ENCODE data around the gene MACROD2.

The MACROD2 gene

DNA sequence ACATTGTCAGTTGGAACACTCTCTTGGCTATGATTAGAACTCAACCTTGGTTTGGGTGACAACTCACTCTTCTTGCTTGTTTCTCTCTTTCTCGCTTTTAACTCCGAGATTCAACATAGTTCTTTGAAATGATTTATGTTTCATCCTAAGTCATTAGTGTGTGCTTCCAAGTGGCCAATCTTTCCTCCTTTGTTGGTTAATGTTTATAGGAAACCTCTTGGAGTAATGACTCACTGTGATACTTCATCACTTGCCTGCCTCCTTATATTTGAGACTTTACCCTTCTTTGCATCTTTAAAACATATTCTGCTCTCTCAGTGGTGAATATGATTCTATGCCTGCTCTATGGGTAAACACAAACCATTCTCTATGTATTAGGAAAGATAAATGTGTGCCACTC, 621.8 kb downstream of the MACROD2 start:
- DNase-seq (ENCODE audit: insufficient read length, low spot score) (no peak), FAIRE-seq (no peak)

DNA sequence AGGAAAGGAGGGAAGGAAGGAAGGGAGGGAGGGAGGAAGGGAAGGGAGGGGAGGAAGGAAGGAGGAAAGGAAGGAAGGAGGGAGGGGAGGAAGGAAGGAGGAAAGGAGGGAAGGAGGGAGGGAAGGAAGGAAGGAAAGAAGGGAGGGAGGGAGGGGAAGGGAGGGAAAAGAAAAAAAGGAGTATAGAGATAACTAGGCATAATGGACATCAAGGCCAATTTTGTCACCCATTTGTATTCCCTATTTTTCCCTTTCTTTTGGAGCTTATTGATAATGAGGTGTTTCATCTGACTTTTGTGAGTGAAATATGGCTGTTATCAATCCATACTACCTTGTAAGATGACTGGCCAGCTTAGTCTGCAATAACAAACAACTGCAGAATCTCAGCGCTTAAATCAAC, 624.1 kb downstream of the MACROD2 start:
- DNase-seq (ENCODE audit: insufficient read length, low spot score) (no peak), FAIRE-seq (no peak)

DNA sequence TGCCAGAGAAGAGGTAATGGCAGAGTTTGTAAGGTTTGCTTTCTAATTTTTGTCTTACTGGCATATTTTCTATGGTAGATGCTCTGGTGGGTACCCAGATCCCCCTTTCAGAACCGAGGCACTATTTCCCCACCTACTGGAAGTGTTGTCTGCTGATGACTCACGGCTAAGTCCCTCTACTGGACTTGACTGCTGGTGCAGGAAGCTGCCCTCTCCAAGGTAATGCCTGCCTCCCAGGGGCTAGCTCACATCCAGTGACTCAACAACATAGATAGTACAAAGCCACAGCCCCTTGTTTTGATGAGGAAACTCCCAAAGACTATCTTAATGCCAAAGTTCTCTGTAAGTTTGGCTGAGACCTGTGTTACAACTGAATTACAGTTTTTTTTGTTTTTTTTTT, 627.5 kb downstream of the MACROD2 start:
- DNase-seq (ENCODE audit: insufficient read length, low spot score) (no peak), FAIRE-seq (no peak)

DNA sequence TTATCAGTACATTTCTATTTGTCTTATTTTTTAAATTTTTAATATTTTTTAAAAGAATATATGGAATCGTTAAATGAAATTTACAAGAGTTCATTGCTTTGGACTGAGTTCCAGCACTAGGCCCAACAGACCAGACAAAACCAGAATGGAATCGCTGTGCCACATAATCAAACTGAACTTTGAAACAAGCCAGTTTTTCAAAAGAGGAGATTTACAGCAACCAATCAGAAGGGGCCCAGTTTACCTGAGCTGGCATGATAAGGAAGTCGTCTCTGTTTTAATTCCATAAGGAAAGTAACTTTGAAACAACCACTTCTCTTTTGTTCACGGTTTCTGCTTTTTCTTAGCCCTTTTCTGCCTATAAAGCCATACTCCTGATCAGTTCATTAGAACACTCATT, 635.7 kb downstream of the MACROD2 start:
- DNase-seq (ENCODE audit: insufficient read length, low spot score) (no peak), FAIRE-seq (no peak)

DNA sequence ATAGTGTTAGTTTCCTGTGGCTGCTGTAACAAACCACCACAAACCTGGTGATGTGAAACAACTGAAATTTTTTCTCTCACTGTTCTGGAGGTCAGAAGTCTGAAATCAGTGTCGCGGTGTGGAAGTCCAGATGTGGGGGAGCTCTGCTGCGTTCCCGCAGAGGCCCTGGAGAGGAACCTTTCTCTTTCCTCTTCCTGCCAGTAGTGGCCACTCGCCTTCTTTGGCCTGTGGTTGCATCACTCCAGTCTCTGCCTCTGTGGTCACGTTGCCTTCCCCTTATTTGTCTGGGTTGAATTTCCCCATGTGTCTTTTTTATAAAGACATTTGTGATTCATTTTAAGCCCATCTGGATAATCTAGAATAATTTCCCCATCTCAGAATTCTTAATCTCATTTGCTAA, 637.6 kb downstream of the MACROD2 start:
- DNase-seq (ENCODE audit: insufficient read length, low spot score): no peak
- no peak for FAIRE-seq

DNA sequence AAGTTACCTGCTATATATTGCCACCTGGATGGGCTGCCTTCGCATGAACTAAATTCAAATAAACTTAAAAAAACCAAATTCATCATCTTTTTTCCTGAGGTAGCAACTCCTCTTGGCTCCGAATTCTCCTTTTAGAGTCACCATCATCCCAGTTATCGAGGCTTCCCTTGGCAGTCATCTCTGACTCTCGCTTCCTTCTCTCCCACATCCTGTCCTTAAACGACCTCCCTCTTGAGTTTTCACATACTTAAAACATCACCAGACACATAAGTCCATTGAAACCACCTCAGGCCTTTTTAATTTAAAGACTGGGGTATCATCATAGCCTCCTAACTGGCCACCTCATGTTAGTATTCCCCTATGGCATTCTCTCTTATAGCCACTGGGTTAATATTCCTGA, 638.2 kb downstream of the MACROD2 start:
- no peak for DNase-seq (ENCODE audit: insufficient read length, low spot score)
- no peak for FAIRE-seq

DNA sequence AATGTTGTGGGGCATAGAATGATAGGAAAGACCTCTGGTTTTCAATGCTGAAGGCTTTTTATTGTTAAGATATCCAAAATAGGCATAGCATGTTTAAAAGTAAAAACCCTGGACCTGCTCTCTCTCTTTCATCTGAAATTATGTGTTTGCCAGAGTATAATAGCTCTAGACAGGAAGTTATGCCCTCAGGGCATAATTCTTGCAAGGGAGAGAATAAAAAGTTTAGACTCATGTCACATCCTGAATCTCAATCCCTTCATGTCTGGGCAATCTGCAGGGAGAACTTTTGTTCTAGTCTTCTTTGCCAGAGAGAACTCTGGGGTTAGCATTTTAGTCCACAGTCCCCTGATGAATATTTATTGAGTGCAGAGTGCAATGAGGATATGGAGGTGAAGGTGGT, 639.3 kb downstream of the MACROD2 start:
- DNase-seq (ENCODE audit: insufficient read length, low spot score) (no peak), FAIRE-seq (no peak)

DNA sequence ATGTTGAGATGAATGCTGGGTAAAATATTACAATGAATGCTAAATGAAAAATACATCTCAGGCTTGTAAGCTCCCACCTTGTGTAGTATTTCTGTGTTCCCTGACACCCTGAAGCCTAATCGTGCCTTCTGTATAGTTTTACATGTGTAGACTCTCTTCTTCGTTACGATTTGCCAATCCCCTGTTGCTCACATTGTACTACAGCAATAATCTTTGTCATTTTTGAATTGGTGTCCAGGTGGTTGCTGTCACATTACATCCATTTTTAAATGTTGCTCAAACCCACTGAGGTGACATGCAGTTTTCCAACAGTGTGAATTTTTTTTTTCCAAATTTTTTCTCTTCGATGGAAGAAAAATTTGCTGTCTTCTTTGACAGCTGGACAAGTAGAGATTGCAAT, 642.1 kb downstream of the MACROD2 start:
- FAIRE-seq (no peak), DNase-seq (ENCODE audit: insufficient read length, low spot score) (no peak)

DNA sequence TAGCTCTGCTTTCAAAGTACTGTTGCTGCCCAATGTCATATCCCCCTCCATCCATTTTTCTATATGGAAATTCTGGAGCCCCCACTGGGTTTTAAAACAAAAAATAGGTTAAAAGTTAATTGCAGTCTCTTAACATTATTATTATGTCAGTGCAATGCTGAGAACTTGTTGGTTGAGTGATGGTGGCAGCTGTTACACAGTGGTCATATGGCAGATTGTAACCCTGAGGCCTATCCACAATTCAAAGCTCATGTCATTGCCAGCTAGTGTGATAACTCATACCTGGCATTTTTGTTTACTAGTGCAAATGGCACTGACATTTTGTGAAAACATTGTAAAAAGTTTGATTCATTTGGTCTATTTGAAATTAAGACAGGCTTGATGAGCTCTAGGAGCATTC, 647.8 kb downstream of the MACROD2 start:
- DNase-seq (ENCODE audit: insufficient read length, low spot score) (no peak), FAIRE-seq (no peak)

DNA sequence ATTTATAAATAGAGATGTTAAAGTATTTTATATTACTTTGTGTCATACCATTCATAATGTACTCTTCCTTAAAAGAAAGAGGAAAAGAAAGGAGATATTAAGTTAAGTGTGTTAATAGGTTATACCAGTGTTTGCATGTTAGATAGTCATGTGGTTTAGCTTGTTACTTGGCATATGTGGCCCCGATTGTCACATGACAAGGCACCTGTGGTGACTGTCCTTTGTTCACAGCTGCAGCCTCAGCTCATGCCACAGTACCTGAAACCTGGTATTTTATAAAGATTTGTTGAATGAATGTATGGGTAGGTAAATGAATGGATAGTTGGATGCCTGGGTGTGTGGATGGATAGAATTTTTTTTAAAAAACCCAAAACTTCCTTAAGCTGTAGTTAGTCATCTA, 648.2 kb downstream of the MACROD2 start:
- FAIRE-seq (no peak), DNase-seq (ENCODE audit: insufficient read length, low spot score) (no peak)

DNA sequence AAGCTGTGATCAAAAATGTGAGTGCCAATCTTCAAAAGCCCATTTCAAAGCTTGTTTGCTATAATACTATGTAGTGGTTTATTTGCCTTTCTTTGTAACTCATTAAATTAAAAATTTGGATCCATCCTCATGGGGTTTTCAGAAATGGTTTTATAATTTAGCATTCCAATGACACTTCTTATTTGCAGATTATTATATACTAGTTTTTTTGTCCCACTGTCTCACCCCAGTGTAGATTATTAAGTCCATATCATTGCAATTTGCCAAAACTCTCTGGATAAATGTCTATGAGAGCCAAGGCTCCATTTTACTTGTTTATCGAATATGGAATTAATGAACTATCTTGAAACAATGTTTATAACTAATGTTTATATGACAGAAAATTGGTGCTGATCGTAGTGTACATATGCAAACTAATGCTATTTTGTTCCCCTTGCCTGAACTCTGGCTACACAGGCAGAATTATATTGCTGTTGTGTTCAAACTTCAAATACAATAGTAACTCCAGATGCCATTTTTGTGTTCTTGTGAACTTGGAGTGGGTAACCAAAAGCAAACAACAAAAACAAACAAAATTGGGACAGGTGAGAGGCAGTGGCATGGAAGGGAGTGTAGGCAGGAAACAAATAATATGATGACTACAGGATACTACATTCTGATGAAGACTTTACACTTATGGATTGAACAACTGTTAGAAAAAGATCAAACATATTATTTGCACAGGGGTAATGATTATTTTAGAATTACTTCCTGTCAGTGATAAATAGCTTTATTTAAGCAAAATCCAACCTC, 649.2 kb downstream of the MACROD2 start:
- DNase-seq (ENCODE audit: insufficient read length, low spot score) (no peak), FAIRE-seq (no peak)

DNA sequence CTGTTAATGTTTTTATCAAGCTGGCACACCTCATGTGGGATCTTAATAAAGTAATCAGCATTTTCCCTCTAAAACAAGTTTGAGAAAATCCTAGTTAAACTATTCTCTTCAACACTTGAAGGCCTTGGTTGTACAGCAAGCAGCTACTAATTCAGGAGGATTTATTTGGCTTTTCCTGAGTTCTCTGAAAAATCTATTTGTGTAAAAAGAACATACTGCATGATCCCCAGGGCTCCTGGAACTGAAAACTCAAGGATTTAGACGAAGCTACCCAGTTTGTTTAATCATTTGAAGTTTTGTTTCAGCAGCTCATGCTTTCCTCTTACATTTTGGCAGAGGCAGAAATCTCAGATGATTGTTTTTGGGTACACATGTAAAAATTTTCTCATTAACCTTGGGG, 651.7 kb downstream of the MACROD2 start:
- no peak for FAIRE-seq

DNA sequence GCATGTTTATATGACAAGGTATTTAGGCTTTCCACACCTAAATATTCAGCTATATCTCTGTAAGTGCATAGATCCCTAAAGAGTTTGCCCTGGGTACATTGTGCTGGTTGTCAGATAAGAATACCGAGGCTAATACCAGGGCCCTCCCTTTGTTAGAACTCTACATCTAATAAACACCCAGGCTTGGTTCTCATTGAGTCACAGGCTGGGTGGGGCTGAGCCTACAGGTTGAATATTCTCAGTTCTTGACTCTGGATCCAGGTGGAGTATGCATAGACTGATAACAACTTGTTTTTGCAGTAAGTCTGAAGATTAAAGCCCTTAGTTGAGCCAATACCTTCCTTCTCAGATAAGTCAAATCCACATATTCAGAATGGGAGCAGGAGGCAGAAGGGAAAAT, 654.3 kb downstream of the MACROD2 start:
- no peak for DNase-seq (ENCODE audit: insufficient read length, low spot score)
- FAIRE-seq: no peak

More for the DNA sequence above, 651.7 kb downstream of the MACROD2 start:
- DNase-seq (ENCODE audit: insufficient read length, low spot score): no peak

DNA sequence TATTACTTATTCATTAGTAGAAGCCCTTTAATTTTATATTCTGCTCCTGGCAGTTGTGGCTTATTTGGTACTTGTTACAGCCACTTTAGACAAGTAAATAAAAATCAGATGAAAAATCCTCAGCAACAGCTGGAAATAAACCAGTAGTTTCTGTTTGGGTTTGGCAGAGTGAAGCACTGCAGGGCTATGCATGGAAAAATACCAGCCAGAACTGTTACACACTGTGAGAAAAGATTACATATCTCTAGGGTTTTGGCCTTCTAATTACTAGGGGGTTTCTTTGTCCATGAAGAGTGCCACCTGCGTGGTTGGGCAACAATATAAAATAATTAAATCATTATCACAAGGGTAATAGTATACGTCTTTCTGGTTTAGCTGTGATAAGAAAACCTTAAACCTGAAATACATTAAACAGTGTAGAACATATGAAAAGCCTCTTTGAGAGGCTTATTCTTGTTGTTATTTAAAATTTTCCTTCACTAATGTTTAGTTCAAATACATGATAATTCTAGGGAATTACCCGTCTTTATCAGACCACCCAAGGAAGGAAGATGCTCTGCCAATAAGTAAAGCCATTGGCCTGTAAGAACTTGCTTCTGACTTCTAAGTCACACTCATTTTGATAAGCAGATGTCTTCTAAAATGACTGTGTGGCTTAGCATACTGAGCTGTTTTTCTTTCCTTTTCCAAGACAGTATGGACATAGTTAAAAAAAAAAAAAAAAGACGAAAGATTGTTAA, 662.1 kb downstream of the MACROD2 start:
- FAIRE-seq (no peak), DNase-seq (ENCODE audit: insufficient read length, low spot score) (no peak)

DNA sequence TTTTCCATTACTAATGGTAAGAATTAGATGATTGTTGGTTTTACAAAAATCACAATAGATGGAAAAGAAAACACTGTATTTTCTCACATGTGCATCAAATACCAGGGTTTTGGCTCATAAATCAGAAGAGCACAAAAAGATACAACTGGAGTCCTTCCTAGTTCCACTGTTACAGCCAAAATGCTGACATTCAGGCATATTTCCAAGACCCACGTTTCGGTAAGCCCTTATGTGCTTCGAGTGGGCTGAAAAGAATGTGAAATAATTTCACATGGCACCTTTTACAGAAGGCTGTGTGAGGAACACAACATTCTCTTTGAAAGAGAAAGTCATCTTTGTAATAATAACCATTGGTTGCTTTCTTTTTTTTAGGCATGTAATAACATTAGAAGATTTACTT, 668.8 kb downstream of the MACROD2 start:
- FAIRE-seq (no peak), DNase-seq (ENCODE audit: insufficient read length, low spot score) (no peak)

DNA sequence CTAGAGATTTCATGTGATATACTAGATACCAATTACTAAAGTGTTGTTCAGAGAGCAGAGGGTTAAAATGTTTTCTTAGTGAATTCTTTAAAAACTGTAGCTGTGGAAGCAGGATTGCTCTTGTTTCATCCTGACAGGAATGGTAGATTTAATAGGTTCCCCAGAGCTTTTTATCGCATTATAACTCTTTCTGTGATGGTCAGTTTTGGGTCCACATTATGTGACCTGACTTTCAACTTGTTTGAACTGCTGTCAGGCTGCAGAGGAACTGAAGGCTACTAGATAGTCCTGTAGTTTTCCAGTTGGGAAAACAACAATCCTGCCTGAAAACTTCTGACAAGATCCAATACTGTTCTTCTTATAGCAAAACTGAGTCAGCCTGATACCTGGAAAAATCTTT, 671.4 kb downstream of the MACROD2 start:
- FAIRE-seq: no peak
- no peak for DNase-seq (ENCODE audit: insufficient read length, low spot score)

DNA sequence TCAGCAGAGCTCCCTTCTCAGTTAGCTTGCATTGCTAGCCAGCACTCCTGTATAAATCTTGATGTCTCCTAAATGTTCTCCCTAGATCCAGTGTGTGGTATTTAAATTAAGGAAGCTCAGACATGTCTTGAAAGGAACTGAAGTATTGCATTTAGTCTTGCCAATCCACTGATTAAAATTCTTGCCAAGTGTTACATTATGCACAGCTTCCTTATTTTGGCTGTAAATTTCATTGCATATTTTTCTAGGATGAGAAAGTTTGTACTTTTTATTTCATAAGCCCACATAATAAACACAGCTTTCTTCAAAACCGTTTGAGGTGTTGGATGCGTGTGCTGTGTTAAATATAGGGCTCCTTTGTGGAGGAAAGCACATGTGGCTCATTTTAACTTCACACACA, 671.9 kb downstream of the MACROD2 start:
- FAIRE-seq: no peak
- DNase-seq (ENCODE audit: insufficient read length, low spot score): no peak

DNA sequence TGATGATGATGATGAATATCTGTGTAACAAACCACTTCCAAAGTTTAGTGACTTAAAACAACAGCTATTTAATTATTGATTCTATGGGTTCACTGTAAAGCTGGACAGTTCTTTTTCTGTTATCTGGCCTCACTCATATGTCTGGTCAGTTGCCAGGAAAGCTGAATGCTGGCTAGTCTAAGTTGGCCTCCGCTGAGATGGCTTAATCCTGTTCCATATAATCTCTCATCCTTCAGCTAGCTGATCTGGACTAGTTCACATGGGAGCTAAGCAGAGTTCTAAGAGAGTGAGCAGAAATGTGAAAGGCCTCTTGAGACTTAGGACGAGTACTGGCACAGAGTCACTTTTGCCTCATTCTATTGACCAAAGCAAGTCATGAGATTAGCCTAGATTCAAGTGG, 676.8 kb downstream of the MACROD2 start:
- DNase-seq (ENCODE audit: insufficient read length, low spot score) (no peak), FAIRE-seq (no peak)

DNA sequence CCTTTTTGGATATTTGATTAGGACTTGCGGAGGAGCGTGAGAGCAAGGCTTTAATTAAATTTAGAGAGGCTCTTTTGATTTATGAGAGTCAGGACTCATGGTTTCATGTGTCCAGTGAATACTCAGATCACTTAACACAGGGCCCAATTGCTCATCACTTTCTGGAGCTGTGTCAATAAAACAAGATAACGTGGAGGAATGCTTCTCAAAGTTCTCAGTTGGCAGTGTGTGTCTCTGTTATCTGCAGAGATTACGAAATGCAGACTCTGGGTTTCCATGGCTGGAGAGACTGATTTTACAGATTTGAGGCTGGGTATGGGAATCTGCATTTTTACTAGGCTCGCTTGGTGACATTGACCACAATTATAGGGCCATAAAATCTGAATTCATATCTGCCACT, 677.8 kb downstream of the MACROD2 start:
- DNase-seq (ENCODE audit: insufficient read length, low spot score): no peak

DNA sequence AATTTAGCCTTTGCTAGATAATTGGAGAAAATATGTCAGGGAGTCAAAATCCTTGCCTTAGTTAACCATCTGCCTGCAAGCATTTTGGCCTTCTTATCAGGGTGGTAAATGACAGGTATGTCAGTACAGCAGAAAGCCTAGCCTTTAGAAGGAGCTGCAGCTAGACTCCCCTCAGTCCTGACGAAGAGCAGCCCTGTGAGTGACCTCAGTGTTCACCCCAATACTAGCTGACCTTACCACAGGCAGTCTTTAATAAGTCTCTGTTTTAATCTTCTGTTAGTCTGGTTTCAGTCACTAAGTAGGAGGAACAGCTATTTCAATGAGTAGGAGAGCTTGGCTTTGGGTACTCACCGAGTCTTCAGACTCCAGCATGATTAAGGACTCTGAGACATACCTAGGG, 682.1 kb downstream of the MACROD2 start:
- FAIRE-seq: no peak
- DNase-seq (ENCODE audit: insufficient read length, low spot score): no peak

More for the DNA sequence above, 677.8 kb downstream of the MACROD2 start:
- no peak for FAIRE-seq

DNA sequence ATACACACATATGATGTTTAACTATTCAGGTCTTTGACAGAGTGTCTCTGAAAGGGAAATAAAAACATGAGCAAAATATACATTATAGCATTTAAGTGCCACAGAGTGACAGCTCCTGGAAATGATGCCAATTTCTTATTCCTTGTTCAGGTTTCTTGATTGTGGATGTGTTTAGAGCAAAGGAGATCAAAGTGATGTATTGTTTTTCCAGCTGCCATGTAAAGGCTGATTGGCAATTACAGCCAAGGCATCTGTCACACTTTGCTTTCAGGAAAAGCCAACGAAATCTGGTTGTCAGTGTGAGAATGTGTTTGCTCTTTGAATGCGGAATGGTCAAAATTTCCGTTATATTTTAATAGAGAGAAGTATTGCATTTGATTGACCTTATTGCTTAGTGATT, 689.9 kb downstream of the MACROD2 start:
- FAIRE-seq (no peak), DNase-seq (ENCODE audit: insufficient read length, low spot score) (no peak)

DNA sequence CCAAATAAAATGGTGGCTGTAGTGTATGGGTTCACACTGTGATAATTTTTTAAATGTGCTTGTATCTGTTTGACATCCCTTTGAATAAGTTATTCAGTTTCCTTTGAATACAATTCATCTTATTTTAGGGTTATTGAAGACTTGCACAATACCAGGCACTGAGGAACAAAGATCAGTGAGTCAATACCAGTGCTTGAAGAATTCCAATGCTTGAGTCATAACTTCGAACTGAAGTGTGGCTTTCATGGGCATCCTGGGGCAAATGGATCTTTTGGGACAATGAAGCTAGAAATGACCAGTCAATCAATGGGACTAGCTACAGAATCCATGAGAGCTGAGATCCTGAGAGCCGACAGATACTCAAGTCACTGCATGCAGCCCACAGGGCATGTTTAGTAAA, 692.0 kb downstream of the MACROD2 start:
- FAIRE-seq (no peak), DNase-seq (ENCODE audit: insufficient read length, low spot score) (no peak)

All from GM19239 (cell line).